GM21515 (cell line): ENCODE measurements around the gene LOXL1.
"Not testable (repeated sequence)": the region's sequence is repeated elsewhere in the genome, so short reads cannot be mapped to it uniquely, and the experiment has no call there.

Experiments
- ATAC-seq: cut with Tn5 transposase; IDR thresholded peaks from one replicate; pipeline ENCODE4 v1.9.1; 2021; ENCODE audit not compliant: unreplicated experiment

The LOXL1 gene

GRCh38 chr15:73937296-73937695 lies 11.0 kb downstream of the LOXL1 start:
- ATAC-seq: no peak

- ATAC-seq: no peak
Measured at GRCh38 chr15:73937726-73938125, 11.5 kb downstream of the LOXL1 start.

GRCh38 chr15:73938516-73938915 lies 12.3 kb downstream of the LOXL1 start:
- ATAC-seq: not testable (repeated sequence)

GRCh38 chr15:73939138-73939537 lies 12.9 kb downstream of the LOXL1 start:
- no peak for ATAC-seq

- ATAC-seq: no peak
Measured at GRCh38 chr15:73940061-73940981, 14.1 kb downstream of the LOXL1 start.

- ATAC-seq: no peak
Measured at GRCh38 chr15:73941044-73941443, 14.8 kb downstream of the LOXL1 start.

- no peak for ATAC-seq
Measured at GRCh38 chr15:73941449-73941848, 15.2 kb downstream of the LOXL1 start.

GRCh38 chr15:73941871-73942635 lies 15.8 kb downstream of the LOXL1 start:
- ATAC-seq: no peak

- no peak for ATAC-seq
Measured at GRCh38 chr15:73942751-73943270, 16.5 kb downstream of the LOXL1 start.

- ATAC-seq: no peak
Measured at GRCh38 chr15:73944161-73945129, 18.2 kb downstream of the LOXL1 start.

GRCh38 chr15:73945130-73945508 lies 18.9 kb downstream of the LOXL1 start:
- no peak for ATAC-seq

- no peak for ATAC-seq
Measured at GRCh38 chr15:73946046-73946721, 19.9 kb downstream of the LOXL1 start.

- ATAC-seq: no peak
Measured at GRCh38 chr15:73946795-73947370, 20.6 kb downstream of the LOXL1 start.

GRCh38 chr15:73947651-73948050 lies 21.4 kb downstream of the LOXL1 start:
- ATAC-seq: no peak

- ATAC-seq: no peak
Measured at GRCh38 chr15:73948396-73948795, 22.1 kb downstream of the LOXL1 start.

GRCh38 chr15:73948982-73949381 lies 22.7 kb downstream of the LOXL1 start:
- no peak for ATAC-seq

- no peak for ATAC-seq
Measured at GRCh38 chr15:73949496-73949895, 23.2 kb downstream of the LOXL1 start.

- ATAC-seq: no peak
Measured at GRCh38 chr15:73950479-73950830, 24.2 kb downstream of the LOXL1 start.

- ATAC-seq: no peak
Measured at GRCh38 chr15:73950831-73951561, 24.7 kb downstream of the LOXL1 start.
